GM18526 (cell line): Measurements from ENCODE around the gene SLC26A8.

ENCODE experiments used
- POLR2A ChIP-seq: IDR thresholded peaks from 3 replicates; pipeline ENCODE4 v1.6.1; 2011; ENCODE audit not compliant: insufficient read length; ENCODE audit errors: extremely low read depth

The SLC26A8 gene

GRCh38 chr6:36023996-36024795 lies at the start of gene SLC26A8:
TSS of gene SLC26A8 (minus strand) at chr6:36024641. CDS start at chr6:36019707, 4,934 bp downstream.
- no peak for TF ChIP-seq POLR2A

- TF ChIP-seq POLR2A, result no peak
Measured at GRCh38 chr6:36073587-36073986, 49.1 kb upstream of the SLC26A8 start.

- TF ChIP-seq POLR2A, result no peak
Measured at GRCh38 chr6:36072681-36073080, 48.2 kb upstream of the SLC26A8 start.

DNA sequence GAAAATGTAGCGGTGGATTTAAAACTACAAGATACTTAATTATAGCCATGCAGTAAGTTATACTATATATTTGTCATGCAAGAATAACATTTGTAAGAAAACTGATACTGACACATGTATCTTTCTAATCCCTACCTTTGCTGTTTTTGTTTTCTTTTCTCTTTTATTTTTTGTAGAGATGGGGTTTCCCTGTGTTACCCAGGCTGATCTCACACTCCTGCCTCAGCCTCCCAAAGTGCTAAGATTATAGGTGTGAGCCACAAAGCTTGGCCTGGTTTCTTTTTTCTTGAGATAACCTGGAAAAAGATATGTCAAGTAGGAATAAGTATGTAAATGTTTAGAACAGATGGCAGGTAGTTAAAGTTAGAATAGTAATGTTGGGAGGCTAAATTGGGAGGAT lies 47.3 kb upstream of the SLC26A8 start:
- TF ChIP-seq POLR2A, result no peak

- no peak for TF ChIP-seq POLR2A
Measured at GRCh38 chr6:36071281-36071680, 46.8 kb upstream of the SLC26A8 start.

DNA sequence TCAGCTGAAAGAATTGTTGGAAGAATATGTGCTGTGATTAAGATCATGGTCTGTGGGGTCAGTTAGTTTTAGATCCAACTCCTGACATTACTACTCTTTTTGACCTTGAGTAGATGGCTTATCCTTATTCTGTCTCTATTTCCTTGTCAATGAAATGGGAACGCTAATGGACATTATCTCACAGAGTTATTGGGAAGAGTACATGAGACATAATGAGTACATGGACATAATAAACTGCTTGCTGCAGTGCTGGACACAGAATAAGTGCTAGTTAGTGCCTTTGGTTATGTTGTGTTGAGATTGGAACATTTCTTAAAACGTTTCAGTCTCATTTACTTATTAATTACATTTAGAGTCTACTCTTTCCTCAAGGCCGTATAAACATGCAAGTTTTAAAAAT lies 45.8 kb upstream of the SLC26A8 start:
- TF ChIP-seq POLR2A, result no peak

GRCh38 chr6:36069573-36069972 lies 45.1 kb upstream of the SLC26A8 start:
- TF ChIP-seq POLR2A, result no peak

GRCh38 chr6:36068586-36068985 lies 44.1 kb upstream of the SLC26A8 start:
- TF ChIP-seq POLR2A, result no peak

DNA sequence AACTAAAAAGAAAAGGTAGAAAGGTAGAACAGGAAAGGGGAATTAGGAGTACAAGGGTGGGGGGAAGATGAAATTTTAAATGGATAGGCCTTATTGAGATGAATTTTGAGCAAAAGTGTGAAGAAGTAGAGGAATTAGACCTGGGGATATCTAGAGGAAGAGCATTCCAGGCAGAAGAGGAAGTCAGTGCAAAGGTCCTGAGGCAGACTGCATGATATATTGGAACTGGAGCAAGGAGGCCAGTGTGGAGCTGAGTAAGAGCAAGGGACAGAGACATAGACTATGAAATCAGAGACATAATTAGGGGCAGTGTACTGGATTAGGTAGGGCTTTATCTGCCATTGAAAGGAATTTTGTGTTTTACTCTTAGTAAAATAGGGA lies 43.6 kb upstream of the SLC26A8 start:
- no peak for TF ChIP-seq POLR2A

DNA sequence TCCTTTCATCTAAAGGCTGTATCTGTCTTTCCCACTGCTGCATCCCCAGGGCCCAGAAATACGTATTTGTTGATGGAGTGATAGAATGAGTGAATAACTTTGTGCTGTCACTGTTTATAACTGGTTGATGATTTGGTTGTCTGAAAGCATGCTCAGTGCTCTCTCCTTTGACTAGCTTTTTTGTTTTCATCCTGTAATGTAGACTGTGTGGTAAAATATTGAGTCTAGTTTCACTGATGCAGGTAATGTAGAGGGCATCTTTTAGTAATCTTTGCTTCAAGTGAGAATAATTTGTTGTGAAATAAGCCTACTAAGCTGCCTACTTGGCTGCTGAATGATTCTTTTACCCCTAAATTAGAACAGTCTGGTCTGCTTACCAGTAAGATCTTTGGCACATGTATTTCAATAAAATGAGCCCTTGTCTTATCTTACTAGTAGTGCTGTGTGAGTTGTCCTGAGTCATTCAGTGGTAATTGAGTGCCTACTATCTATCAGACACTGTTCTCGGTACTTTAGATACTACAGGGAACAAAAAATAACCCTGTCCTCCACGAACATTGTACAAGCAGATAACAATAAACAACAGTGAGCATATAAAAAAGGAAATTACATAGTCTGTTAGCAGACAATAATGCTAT lies 43.1 kb upstream of the SLC26A8 start:
- TF ChIP-seq POLR2A, result no peak

DNA sequence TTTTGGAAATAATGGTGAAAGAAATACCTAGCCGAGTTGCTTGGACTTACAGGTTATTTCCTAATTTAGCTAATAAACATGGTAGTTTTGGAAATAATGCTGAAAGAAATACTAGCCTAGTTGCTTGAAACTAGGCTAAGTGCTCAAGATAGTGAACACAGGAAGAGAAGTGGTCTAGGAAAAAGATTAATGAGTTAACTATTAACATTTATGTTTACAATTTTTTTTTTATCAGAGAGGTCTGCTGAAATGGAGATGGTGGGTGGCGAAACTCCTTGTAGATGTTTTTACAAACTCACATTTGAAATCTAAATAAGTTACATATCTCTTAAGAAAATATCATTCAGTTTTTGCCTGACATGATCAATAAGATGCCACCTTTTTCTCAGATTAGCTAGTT lies 42.4 kb upstream of the SLC26A8 start:
- TF ChIP-seq POLR2A, result no peak

GRCh38 chr6:36065916-36066315 lies 41.5 kb upstream of the SLC26A8 start:
- TF ChIP-seq POLR2A, result no peak

- no peak for TF ChIP-seq POLR2A
Measured at GRCh38 chr6:36064770-36065396, 40.4 kb upstream of the SLC26A8 start.

- no peak for TF ChIP-seq POLR2A
Measured at GRCh38 chr6:36063318-36064060, 39.0 kb upstream of the SLC26A8 start.

GRCh38 chr6:36062247-36062646 lies 37.8 kb upstream of the SLC26A8 start:
- TF ChIP-seq POLR2A, result no peak
